Ovary (tissue), 3 donors: ENCODE measurements around the gene ERP27.

Experiments used
- EP300 ChIP-seq: sonication (generic); formaldehyde crosslinking; IDR thresholded peaks from one replicate; pipeline ENCODE4 v1.6.1; 2017; ENCODE audit warnings: antibody characterized with exemption
- TF ChIP-seq, protein P1 (sequence below), 3 donors: fragments of 450-650 bp in 2 of 3; fragments of 200-600 bp in 1 of 3; IDR thresholded peaks; one replicate each; pipeline versions ENCODE4 v1.5.1 to v1.8.0; 2016 to 2022; ENCODE audit warnings: antibody characterized with exemption in 3 of 3, mild to moderate bottlenecking in 1 of 3
- donor health status: DM: no; HTN: no; CAD: no.

- TF ChIP-seq, protein P1, sequence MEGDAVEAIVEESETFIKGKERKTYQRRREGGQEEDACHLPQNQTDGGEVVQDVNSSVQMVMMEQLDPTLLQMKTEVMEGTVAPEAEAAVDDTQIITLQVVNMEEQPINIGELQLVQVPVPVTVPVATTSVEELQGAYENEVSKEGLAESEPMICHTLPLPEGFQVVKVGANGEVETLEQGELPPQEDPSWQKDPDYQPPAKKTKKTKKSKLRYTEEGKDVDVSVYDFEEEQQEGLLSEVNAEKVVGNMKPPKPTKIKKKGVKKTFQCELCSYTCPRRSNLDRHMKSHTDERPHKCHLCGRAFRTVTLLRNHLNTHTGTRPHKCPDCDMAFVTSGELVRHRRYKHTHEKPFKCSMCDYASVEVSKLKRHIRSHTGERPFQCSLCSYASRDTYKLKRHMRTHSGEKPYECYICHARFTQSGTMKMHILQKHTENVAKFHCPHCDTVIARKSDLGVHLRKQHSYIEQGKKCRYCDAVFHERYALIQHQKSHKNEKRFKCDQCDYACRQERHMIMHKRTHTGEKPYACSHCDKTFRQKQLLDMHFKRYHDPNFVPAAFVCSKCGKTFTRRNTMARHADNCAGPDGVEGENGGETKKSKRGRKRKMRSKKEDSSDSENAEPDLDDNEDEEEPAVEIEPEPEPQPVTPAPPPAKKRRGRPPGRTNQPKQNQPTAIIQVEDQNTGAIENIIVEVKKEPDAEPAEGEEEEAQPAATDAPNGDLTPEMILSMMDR (IDR thresholded peaks at IDR 0.05), result no peak
- no peak for TF ChIP-seq EP300
Observed at GRCh38 chr12:14982562-14982961, 44.2 kb upstream of the ERP27 start.
